RWPE2 (cell line): ENCODE measurements around the gene ARHGAP18.

Source experiments
- ATAC-seq: fragments of 200-7000 bp; cut with Tn5 transposase; 3 replicates; pipeline ENCODE4 v1.9.1; 2021; ENCODE audit warnings: low read depth
- DNase-seq: peaks from one replicate; pipeline ENCODE4 v3.0.0-alpha.2; 2020; ENCODE audit warnings: low spot score
- H3K27ac ChIP-seq: fragments of 450-650 bp; 2 replicates; pipeline ENCODE4 v1.5.1; 2017; ENCODE audit warnings: mild to moderate bottlenecking; ENCODE audit not compliant: poor library complexity, severe bottlenecking
- H3K27me3 ChIP-seq: fragments of 250-450 bp; sonication (Bioruptor Pico); 2 replicates; pipeline ENCODE4 v1.5.1; 2021; ENCODE audit warnings: mild to moderate bottlenecking, moderate library complexity; ENCODE audit not compliant: insufficient read depth, poor library complexity, severe bottlenecking
- H3K36me3 ChIP-seq: fragments of 250-450 bp; sonication (Bioruptor Pico); 2 replicates; pipeline ENCODE4 v1.5.1; 2020; ENCODE audit warnings: low read depth, mild to moderate bottlenecking, moderate library complexity
- H3K4me1 ChIP-seq: fragments of 250-450 bp; sonication (Bioruptor Pico); 2 replicates; pipeline ENCODE4 v1.5.1; 2021; ENCODE audit warnings: mild to moderate bottlenecking, moderate library complexity; ENCODE audit not compliant: insufficient read depth, poor library complexity, severe bottlenecking
- H3K4me3 ChIP-seq: fragments of 250-450 bp; sonication (Bioruptor Pico); 2 replicates; pipeline ENCODE4 v1.5.1; 2021; ENCODE audit warnings: mild to moderate bottlenecking, moderate library complexity; ENCODE audit not compliant: severe bottlenecking
- H3K9me3 ChIP-seq: fragments of 250-450 bp; sonication (Bioruptor Pico); 2 replicates; pipeline ENCODE4 v1.5.1; 2021; ENCODE audit warnings: mild to moderate bottlenecking, moderate library complexity; ENCODE audit not compliant: severe bottlenecking
- CTCF ChIP-seq: fragments of 450-650 bp; IDR thresholded peaks from one replicate; pipeline ENCODE4 v1.5.1; 2017; ENCODE audit warnings: mild to moderate bottlenecking, moderate library complexity; ENCODE audit not compliant: poor library complexity, severe bottlenecking

Gene ARHGAP18

GRCh38 chr6:129677620-129678325 lies 32.2 kb downstream of the ARHGAP18 start:
- H3K4me3 ChIP-seq, result no peak overlapping the region

GRCh38 chr6:129675669-129676472 lies 34.1 kb downstream of the ARHGAP18 start:
- Histone ChIP-seq H3K36me3 (peaks cover 18% of the 10 kb centered on the region), H3K4me1 (peaks cover 64% of the 10 kb centered on the region), H3K4me3 (no peak overlapping the region), H3K27me3 (no peaks in the 10 kb centered on the region), H3K9me3 (no peaks in the 10 kb centered on the region), H3K27ac (no peak overlapping the region)
- ATAC-seq (no peak), DNase-seq (no peak)
- TF ChIP-seq CTCF, result no peak

More at GRCh38 chr6:129677620-129678325, 32.2 kb downstream of the ARHGAP18 start:
- no peak for DNase-seq
- H3K27me3 ChIP-seq, result no peaks in the 10 kb centered on the region
- H3K27ac ChIP-seq, result peak overlapping the region; percentile 98
- no peaks in the 10 kb centered on the region for H3K9me3 ChIP-seq
- ATAC-seq, result no peak
- H3K4me1 ChIP-seq, result peaks cover 68% of the 10 kb centered on the region
- H3K36me3 ChIP-seq, result peaks cover 6% of the 10 kb centered on the region
- no peak for TF ChIP-seq CTCF

- no peak for DNase-seq
- H3K36me3 ChIP-seq, result peaks cover 13% of the 10 kb centered on the region
- H3K4me1 ChIP-seq, result peaks cover 45% of the 10 kb centered on the region
- H3K9me3 ChIP-seq, result no peaks in the 10 kb centered on the region
- no peak overlapping the region for H3K4me3 ChIP-seq
- H3K27ac ChIP-seq, result peak overlapping the region; percentile 96
- H3K27me3 ChIP-seq, result no peaks in the 10 kb centered on the region
- no peak for TF ChIP-seq CTCF
- no peak for ATAC-seq
Measured at GRCh38 chr6:129673748-129674147, 36.2 kb downstream of the ARHGAP18 start.

- H3K4me1 ChIP-seq, result peaks cover 40% of the 10 kb centered on the region
- DNase-seq, result no peak
Measured at GRCh38 chr6:129672881-129673631, 36.9 kb downstream of the ARHGAP18 start.

More at GRCh38 chr6:129672881-129673631, 36.9 kb downstream of the ARHGAP18 start:
- ATAC-seq, result peak; percentile 94
- no peak overlapping the region for H3K4me3 ChIP-seq
- no peaks in the 10 kb centered on the region for H3K27me3 ChIP-seq
- peaks cover 13% of the 10 kb centered on the region for H3K36me3 ChIP-seq
- TF ChIP-seq CTCF, result no peak
- no peaks in the 10 kb centered on the region for H3K9me3 ChIP-seq
- peak overlapping the region; percentile 96 for H3K27ac ChIP-seq
